HG02885 (cell line): ENCODE results near the gene ZFP36L1.
A peak's percentile ranks its signal among the peaks of the same experiment; 100 is the strongest.

Experiments
- ATAC-seq: cut with Tn5 transposase; IDR thresholded peaks from one replicate; pipeline ENCODE4 v1.9.1; 2021; ENCODE audit warnings: mild to moderate bottlenecking; ENCODE audit not compliant: unreplicated experiment, poor library complexity

The ZFP36L1 gene

GRCh38 chr14:68792979-68793733, at the start of gene ZFP36L1:
Gene ZFP36L1, minus strand, starts transcription at chr14:68793067. Its CDS starts 129 bp downstream, at chr14:68792938.
- peak; percentile 46 for ATAC-seq

- ATAC-seq, result no peak
Observed at GRCh38 chr14:68842298-68842697, 49.4 kb upstream of the ZFP36L1 start.

- no peak for ATAC-seq
Observed at GRCh38 chr14:68841016-68841809, 48.3 kb upstream of the ZFP36L1 start.

- no peak for ATAC-seq
Observed at GRCh38 chr14:68840454-68840853, 47.6 kb upstream of the ZFP36L1 start.

- ATAC-seq, result no peak
Observed at GRCh38 chr14:68836082-68836481, 43.2 kb upstream of the ZFP36L1 start.

GRCh38 chr14:68834816-68835215, 41.9 kb upstream of the ZFP36L1 start:
- no peak for ATAC-seq

GRCh38 chr14:68828698-68829097, 35.8 kb upstream of the ZFP36L1 start:
- ATAC-seq, result no peak

- no peak for ATAC-seq
Observed at GRCh38 chr14:68825729-68826128, 32.9 kb upstream of the ZFP36L1 start.

GRCh38 chr14:68824517-68825347, 31.9 kb upstream of the ZFP36L1 start:
- no peak for ATAC-seq

- ATAC-seq, result no peak
Observed at GRCh38 chr14:68824207-68824516, 31.3 kb upstream of the ZFP36L1 start.

- ATAC-seq, result no peak
Observed at GRCh38 chr14:68823434-68824206, 30.8 kb upstream of the ZFP36L1 start.

GRCh38 chr14:68822926-68823325, 30.1 kb upstream of the ZFP36L1 start:
- no peak for ATAC-seq

GRCh38 chr14:68822132-68822651, 29.3 kb upstream of the ZFP36L1 start:
- ATAC-seq, result peak; percentile 64

- peak; percentile 29 for ATAC-seq
Observed at GRCh38 chr14:68820999-68821683, 28.3 kb upstream of the ZFP36L1 start.

GRCh38 chr14:68820536-68820935, 27.7 kb upstream of the ZFP36L1 start:
- no peak for ATAC-seq

- ATAC-seq, result no peak
Observed at GRCh38 chr14:68820119-68820518, 27.3 kb upstream of the ZFP36L1 start.

- ATAC-seq, result no peak
Observed at GRCh38 chr14:68819260-68819691, 26.4 kb upstream of the ZFP36L1 start.

- no peak for ATAC-seq
Observed at GRCh38 chr14:68817506-68818212, 24.8 kb upstream of the ZFP36L1 start.
